OCI-LY7 (cell line): ENCODE data around the gene ZBTB11. TPM values are rescaled to one million over a fixed set of nuclear protein-coding genes. Genes with fewer than 3 reads are reported as not detected.
"Not testable (repeated sequence)": the region's sequence is repeated elsewhere in the genome, so short reads cannot be mapped to it uniquely, and the experiment has no call there.

Source experiments
- BruUV-seq: library from RNA; stranded (reverse); fragments of 400-500 nt; replicated peaks from 2 replicates; lab custom pipeline; 2021; lab: Mats Ljungman, UMichigan
- CTCF ChIA-PET: fragments of 300-600 bp; sonication (Branson Sonifier 250); formaldehyde crosslinking; loops from one replicate; lab custom pipeline; 2022; ENCODE audit warnings: antibody characterized with exemption; ENCODE audit not compliant: unreplicated experiment; lab: Charles Lee
- POLR2A ChIA-PET: fragments of 300-600 bp; sonication (Branson Sonifier 250); formaldehyde crosslinking; loops from one replicate; lab custom pipeline; 2022; ENCODE audit warnings: antibody characterized with exemption; lab: Charles Lee
- DNase-seq: peaks from one replicate; pipeline ENCODE4 v3.0.0-alpha.2; 2015; ENCODE audit warnings: low spot score
- H2AFZ ChIP-seq: fragments of 200-600 bp; sonication (generic), shearing (Covaris generic); 2 replicates; pipeline ENCODE4 v1.6.1; 2014; ENCODE audit warnings: mild to moderate bottlenecking, antibody characterized with exemption, low read length, moderate library complexity
- H3K27ac ChIP-seq: fragments of 200-600 bp; sonication (generic); 2 replicates; pipeline ENCODE4 v1.5.1; 2014; ENCODE audit warnings: mixed run types, low read depth, mild to moderate bottlenecking, moderate library complexity, low read length, inconsistent platforms; ENCODE audit not compliant: poor library complexity, severe bottlenecking
- H3K36me3 ChIP-seq: fragments of 200-600 bp; sonication (generic); 2 replicates; pipeline ENCODE4 v1.6.1; 2014; ENCODE audit warnings: mild to moderate bottlenecking, antibody characterized with exemption, low read length, moderate library complexity, mixed read lengths; ENCODE audit not compliant: insufficient read depth
- H3K4me1 ChIP-seq: fragments of 200-600 bp; sonication (generic); 2 replicates; pipeline ENCODE4 v1.5.1; 2014; ENCODE audit warnings: mild to moderate bottlenecking, low read length; ENCODE audit not compliant: insufficient read depth, poor library complexity, severe bottlenecking
- H3K4me2 ChIP-seq: fragments of 200-600 bp; sonication (generic); 2 replicates; pipeline ENCODE4 v1.6.1; 2014; ENCODE audit warnings: mild to moderate bottlenecking, low read length
- H3K4me3 ChIP-seq: fragments of 200-600 bp; sonication (generic); 2 replicates; pipeline ENCODE4 v1.5.1; 2014; ENCODE audit warnings: mild to moderate bottlenecking, low read depth, low read length; ENCODE audit not compliant: poor library complexity, severe bottlenecking
- H3K79me2 ChIP-seq: fragments of 200-600 bp; sonication (generic); 2 replicates; pipeline ENCODE4 v1.6.1; 2016; ENCODE audit warnings: low read depth, mild to moderate bottlenecking, low read length, moderate library complexity, mixed read lengths; ENCODE audit not compliant: insufficient read depth
- H3K9me2 ChIP-seq: fragments of 200-600 bp; sonication (generic); 2 replicates; pipeline ENCODE4 v1.6.1; 2016; ENCODE audit warnings: mild to moderate bottlenecking, low read length, mixed read lengths; ENCODE audit not compliant: insufficient read depth
- H3K9me3 ChIP-seq: fragments of 200-600 bp; sonication (generic); 2 replicates; pipeline ENCODE4 v1.6.1; 2014; ENCODE audit warnings: mild to moderate bottlenecking, mixed run types, low read length, mixed read lengths
- H4K20me1 ChIP-seq: fragments of 200-600 bp; sonication (generic); 2 replicates; pipeline ENCODE4 v1.6.1; 2014; ENCODE audit warnings: mild to moderate bottlenecking, antibody characterized with exemption, low read length, moderate library complexity, mixed read lengths; ENCODE audit not compliant: insufficient read depth
- EZH2phosphoT487 ChIP-seq: fragments of 200-600 bp; sonication (generic); IDR thresholded peaks from 2 replicates; pipeline ENCODE4 v1.6.1; 2018; ENCODE audit warnings: low read depth, borderline replicate concordance, mild to moderate bottlenecking, mixed run types, antibody characterized with exemption, low read length, moderate library complexity, mixed read lengths
- intact Hi-C: fragments of 100-400 bp; cut with micrococcal nuclease; formaldehyde crosslinking; loops from one replicate; pipeline ENCODE4 v1.10.0; 2022; ENCODE audit not compliant: unreplicated experiment
- total RNA-seq, 2 experiments: library from RNA; depleted of rRNA in 1 of 2; stranded (reverse); fragments of >200 nt in 1 of 2; shearing (Covaris generic) in 1 of 2; gene quantifications; 2 replicates each; pipeline ENCODE4 v1.2.3, GENCODE V29; 2014 to 2022
- TF ChIP-seq, protein P1 (sequence below): fragments of 200-600 bp; sonication (generic); conservative IDR thresholded peaks from 2 replicates; pipeline ENCODE4 v1.5.1; 2014; ENCODE audit warnings: mild to moderate bottlenecking, antibody characterized with exemption, low read length, moderate library complexity, mixed read lengths

ZBTB11 gene
- total RNA-seq, 2 experiments from 2014 or later: 21.5 to 26.8 TPM

DNA sequence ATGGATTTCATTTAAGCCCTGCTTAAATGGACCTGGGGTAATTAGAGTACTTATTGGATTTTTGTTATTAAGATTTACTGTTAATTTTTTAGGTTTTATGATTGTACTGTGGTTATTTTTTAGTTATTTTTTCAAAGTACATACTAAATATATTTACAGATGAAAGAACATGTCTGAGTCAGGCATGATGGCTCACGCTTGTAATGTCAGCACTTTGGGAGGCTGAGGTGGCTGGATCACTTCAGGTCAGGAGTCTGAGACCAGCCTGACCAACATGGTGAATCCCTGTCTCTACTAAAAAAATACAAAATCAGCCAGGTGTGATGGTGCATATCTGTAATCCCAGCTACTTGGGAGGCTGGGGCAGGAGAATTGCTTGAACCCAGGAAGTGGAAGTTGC lies 25.8 kb upstream of the ZBTB11 start:
- H3K4me1 ChIP-seq: peaks cover 27% of the 10 kb centered on the region
- TF ChIP-seq, protein P1, sequence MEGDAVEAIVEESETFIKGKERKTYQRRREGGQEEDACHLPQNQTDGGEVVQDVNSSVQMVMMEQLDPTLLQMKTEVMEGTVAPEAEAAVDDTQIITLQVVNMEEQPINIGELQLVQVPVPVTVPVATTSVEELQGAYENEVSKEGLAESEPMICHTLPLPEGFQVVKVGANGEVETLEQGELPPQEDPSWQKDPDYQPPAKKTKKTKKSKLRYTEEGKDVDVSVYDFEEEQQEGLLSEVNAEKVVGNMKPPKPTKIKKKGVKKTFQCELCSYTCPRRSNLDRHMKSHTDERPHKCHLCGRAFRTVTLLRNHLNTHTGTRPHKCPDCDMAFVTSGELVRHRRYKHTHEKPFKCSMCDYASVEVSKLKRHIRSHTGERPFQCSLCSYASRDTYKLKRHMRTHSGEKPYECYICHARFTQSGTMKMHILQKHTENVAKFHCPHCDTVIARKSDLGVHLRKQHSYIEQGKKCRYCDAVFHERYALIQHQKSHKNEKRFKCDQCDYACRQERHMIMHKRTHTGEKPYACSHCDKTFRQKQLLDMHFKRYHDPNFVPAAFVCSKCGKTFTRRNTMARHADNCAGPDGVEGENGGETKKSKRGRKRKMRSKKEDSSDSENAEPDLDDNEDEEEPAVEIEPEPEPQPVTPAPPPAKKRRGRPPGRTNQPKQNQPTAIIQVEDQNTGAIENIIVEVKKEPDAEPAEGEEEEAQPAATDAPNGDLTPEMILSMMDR: no peak
- TF ChIP-seq EZH2phosphoT487: no peak
- no peaks in the 10 kb centered on the region for H3K36me3 ChIP-seq
- H3K27ac ChIP-seq: no peak overlapping the region
- intact Hi-C loops: no loop called here
- no peak overlapping the region for H3K4me3 ChIP-seq
- no peak for DNase-seq
- peak overlapping the region; percentile 74; the same call in 1 of the 2 replicates for H2AFZ ChIP-seq
- ChIA-PET POLR2A (interaction anchor here (0.7 to 2.2 kb wide), 6 partner anchors 15 to 24 kb away, joined by 4 to 8 read pairs (median 6); partner anchors contain the start of gene CEP97), CTCF (no interaction called here)
- no peaks in the 10 kb centered on the region for H3K9me2 ChIP-seq
- H4K20me1 ChIP-seq: no peaks in the 10 kb centered on the region
- no peaks in the 10 kb centered on the region for H3K9me3 ChIP-seq
- BruUV-seq: no TSS peak
- no peak overlapping the region for H3K4me2 ChIP-seq
- no peaks in the 10 kb centered on the region for H3K79me2 ChIP-seq

DNA sequence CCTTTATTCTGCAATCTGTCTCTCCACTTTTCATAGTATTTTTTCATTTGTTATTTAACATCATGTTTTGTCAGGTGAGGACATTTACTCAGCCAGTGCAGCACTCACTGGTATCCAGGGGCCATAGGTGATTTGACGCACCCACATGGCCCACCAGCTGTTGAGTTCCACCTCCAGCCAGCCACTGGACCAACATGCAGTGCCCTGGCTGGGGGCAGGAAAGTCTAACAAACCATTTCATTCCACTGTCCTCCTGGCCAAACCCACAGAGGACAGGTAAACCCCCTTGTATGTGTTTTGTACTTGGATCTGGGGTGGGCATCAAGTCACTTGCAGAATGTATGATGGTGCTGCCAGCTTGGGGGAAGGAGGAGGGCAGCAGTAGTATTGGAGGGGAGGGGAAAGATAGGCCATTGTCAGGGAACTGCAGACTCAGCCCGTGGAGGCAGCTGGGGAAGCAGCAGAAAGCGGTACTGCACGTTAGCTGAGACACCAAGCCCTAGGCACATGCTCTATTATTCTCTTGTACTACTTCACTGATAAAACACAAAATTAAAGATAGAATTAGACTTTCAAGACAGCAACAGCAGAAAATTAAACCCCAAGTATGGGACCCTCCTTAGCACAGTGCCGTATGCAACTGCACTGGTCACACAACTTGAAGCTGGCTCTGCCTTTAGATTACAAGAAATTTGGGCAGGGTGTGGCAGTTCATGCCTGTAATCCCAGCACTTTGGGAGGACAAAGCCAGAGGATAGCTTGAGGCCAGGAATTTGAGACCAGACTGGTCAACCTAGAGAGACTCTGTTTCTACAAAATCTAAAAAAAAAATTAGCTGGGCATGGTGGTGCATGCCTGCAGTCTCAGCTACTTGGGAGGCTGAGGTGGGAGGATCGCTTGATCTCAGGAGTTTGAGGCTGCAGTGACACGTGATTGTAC lies 25.0 kb upstream of the ZBTB11 start:
- peak overlapping the region; percentile 67 for H3K4me2 ChIP-seq
- ChIA-PET CTCF (interaction anchor here (1.4 kb wide), 1 partner anchor 23 kb away, joined by 4 read pairs; the partner anchor contains the start of gene CEP97), POLR2A (interaction anchor here (0.5 to 2.2 kb wide), 12 partner anchors 13 to 265 kb away, joined by 3 to 9 read pairs (median 4); partner anchors contain the start of genes CEP97 and RPL24)
- peak overlapping the region; percentile 72 for H3K27ac ChIP-seq
- peak overlapping the region; percentile 74 for H2AFZ ChIP-seq
- H3K4me3 ChIP-seq: peak overlapping the region; percentile 13
- H3K4me1 ChIP-seq: peaks cover 27% of the 10 kb centered on the region
- TF ChIP-seq EZH2phosphoT487: no peak
- no peaks in the 10 kb centered on the region for H3K9me3 ChIP-seq
- intact Hi-C loops: loop anchor here (1.0 to 2.0 kb wide), 2 partner anchors 20 to 77 kb away; partner anchors contain the start of gene NXPE3
- peak; percentile 45 for DNase-seq
- no peaks in the 10 kb centered on the region for H3K36me3 ChIP-seq
- H4K20me1 ChIP-seq: no peaks in the 10 kb centered on the region
- H3K9me2 ChIP-seq: no peaks in the 10 kb centered on the region
- H3K79me2 ChIP-seq: no peaks in the 10 kb centered on the region
- BruUV-seq: no TSS peak

DNA sequence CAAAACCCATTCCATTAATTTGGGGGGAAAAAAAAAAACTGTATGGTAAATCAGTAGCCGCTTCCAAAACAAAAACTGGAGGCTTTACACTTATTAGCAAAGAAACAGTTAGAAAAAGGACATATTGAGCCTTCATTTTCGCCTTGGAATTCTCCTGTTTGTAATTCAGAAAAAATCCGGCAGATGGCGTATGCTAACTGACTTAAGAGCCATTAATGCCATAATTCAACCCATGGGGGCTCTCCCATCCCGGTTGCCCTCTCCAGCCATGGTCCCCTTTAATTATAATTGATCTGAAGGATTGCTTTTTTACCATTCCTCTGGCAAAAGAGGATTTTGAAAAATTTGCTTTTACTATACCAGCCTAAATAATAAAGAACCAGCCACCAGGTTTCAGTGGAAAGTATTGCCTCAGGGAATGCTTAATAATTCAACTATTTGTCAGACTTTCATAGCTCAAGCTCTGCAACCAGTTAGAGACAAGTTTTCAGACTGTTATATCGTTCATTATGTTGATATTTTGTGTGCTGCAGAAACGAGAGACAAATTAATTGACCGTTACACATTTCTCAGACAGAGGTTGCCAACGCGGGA lies 18.9 kb upstream of the ZBTB11 start:
- intact Hi-C loops: loop anchor here (1.0 to 5.0 kb wide), 2 partner anchors 107 to 301 kb away; no protein-coding TSS in a partner anchor

DNA sequence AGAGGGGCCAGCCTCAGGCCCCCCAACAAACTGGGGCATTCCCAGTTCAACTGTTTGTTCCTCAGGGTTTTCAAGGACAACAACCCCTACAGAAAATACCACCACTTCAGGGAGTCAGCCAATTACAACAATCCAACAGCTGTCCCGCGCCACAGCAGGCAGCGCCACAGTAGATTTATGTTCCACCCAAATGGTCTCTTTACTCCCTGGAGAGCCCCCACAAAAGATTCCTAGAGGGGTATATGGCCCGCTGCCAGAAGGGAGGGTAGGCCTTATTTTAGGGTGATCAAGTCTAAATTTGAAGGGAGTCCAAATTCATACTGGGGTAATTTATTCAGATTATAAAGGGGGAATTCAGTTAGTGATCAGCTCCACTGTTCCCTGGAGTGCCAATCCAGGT lies 17.9 kb upstream of the ZBTB11 start:
- H3K4me2 ChIP-seq, H3K9me2 ChIP-seq, DNase-seq, H3K27ac ChIP-seq, H3K9me3 ChIP-seq, CTCF ChIA-PET, BruUV-seq, H3K36me3 ChIP-seq, H3K4me3 ChIP-seq, H3K79me2 ChIP-seq, H4K20me1 ChIP-seq, H2AFZ ChIP-seq: not testable (repeated sequence)
- intact Hi-C loops: loop anchor here (1.0 to 5.0 kb wide), 2 partner anchors 108 to 302 kb away; no protein-coding TSS in a partner anchor
- POLR2A ChIA-PET: interaction anchor here (1.2 kb wide), 1 partner anchor 9 kb away, joined by 3 read pairs; the partner anchor contains the start of gene RPL24
- peaks cover 17% of the 10 kb centered on the region for H3K4me1 ChIP-seq

More for the DNA sequence above, 18.9 kb upstream of the ZBTB11 start:
- ChIA-PET POLR2A (interaction anchor here (1.2 kb wide), 1 partner anchor 10 kb away, joined by 3 read pairs; the partner anchor contains the start of gene RPL24), CTCF (no interaction called here)
- Histone ChIP-seq H3K4me1 (peaks cover 19% of the 10 kb centered on the region), H3K9me3 (no peaks in the 10 kb centered on the region), H3K4me2 (0 out of 2 replicates have a peak overlapping the region, but pooled peaks have one; percentile 18), H3K27ac (no peak overlapping the region), H3K79me2 (no peaks in the 10 kb centered on the region), H3K4me3 (no peak overlapping the region), H3K9me2 (no peaks in the 10 kb centered on the region), H2AFZ (no peak overlapping the region), H4K20me1 (no peaks in the 10 kb centered on the region), H3K36me3 (no peaks in the 10 kb centered on the region)
- TF ChIP-seq, protein P1: peak; percentile 87
- TF ChIP-seq EZH2phosphoT487: no peak
- DNase-seq: peak; percentile 81
- no TSS peak for BruUV-seq
